ENCODE data around the gene MEIOB. TPM values are rescaled to one million over a fixed set of nuclear protein-coding genes. Genes with fewer than 3 reads are reported as not detected.

MEIOB gene
- total RNA-seq, 1 experiment from 2014 or later = 1.4 TPM

DNA sequence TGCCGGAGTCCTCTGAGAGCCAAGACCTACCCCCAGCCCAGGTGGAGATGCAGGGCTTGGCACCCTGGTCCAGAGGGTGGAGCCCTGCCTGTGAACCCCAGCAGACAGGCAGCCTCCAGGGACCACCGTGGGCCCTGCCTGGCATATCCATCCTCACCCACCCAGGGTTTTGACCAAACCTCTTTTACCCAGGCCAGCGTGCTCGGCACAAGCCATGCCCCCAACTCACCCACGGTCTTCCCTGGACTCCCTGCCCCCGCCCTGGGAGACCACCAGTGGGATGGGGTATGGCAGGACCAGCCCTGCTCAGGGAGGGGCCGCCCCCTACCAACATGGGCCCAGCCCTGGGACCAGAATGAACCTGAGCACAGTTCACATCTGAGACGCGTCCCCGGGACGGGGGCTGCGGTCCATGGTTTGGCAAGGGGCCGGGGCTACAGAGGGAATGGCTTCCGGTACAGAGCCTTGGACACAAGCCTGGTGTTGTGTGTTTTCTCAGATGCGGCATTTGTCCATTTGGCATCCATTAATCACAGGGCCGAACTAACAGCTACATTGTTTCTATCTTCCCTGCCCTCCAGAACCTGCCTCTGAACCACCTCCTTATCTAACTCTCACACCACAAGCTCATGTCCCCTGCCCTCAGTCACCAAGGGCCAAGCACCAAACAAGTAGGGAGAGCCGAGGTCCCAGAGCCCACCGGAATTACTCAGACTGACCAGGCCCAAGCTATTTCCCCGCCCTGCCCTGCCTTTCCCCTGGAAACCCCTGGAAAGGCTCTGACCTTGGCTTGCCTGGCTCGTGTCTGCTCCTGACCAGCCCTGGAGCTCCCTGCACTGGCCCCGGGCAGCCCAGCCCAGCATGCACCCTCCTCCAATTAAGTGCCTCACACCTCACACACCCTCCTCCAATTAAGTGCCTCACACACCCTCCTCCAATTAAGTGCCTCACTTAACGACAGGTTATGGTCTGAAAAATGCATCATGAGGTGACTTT lies 32.2 kb upstream of the MEIOB start (continued):
- TF ChIP-seq ZNF219 (CRISPR knock-in tag; IDR thresholded peaks at IDR 0.05; ENCODE audit: borderline replicate concordance) = no peak
- TF ChIP-seq SMAD4 (CRISPR knock-in tag; IDR thresholded peaks at IDR 0.05) = no peak

DNA sequence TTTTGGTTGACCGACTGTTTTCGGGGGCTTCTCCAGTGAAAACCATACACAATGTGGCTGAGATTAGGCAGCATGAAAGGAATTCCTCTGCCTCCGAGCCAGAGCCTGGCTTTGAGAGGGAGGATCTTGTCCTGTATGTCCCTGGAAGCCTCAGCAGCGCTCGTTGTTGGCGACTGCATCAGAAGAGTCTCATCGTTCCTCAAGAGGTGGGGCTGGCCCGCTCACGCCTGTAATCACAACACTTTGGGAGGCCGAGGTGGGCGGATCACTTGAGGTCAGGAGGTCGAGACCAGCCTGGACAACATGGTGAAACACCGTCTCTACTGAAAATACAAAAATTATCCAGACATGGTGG lies 31.2 kb upstream of the MEIOB start:
- H3K36me3 Mint-ChIP-seq = no peaks in the 10 kb centered on the region
- no peak for ATAC-seq

DNA sequence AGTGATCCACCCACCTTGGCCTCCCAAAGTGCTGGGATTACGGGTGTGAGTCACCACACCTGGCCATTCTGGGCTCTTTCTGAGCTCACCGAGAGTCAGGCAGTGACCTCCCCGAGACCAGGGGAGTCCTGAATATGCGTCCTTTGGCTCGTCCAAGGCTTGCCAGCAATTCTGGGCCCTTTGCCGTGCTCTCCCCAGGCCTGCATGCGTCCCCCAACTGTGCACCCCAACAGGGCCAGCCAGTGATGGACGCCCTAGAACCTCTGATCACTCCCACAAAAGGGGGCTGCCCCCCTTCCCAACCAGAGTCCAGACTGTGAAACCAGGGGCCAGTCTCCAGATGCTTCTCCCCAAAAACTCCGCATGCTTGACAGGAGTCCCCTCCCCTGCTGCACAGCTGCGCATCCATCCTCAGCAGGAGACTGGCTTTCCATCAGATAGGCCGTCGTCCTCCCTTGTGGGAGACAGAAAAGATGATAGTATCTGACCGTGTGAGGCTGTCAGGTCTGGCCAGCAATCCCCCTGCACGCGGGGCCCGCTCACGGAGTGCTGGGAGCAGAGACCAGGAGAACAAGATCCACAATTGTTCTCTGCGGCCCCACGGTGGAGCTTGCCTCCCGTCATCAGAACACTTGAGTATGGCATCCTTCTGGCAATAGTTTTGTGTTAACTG lies 30.7 kb upstream of the MEIOB start:
- Mint-ChIP-seq H3K27ac (no peak overlapping the region), H3K27me3 (ENCODE audit: low read depth) (peaks cover 3% of the 10 kb centered on the region; the same call in 1 of the 2 replicates), H3K4me3 (no peak overlapping the region), H3K4me1 (0 out of 2 replicates have a peak, but pooled peaks cover 2% of the 10 kb centered on the region), H3K9me3 (no peaks in the 10 kb centered on the region), H3K36me3 (no peaks in the 10 kb centered on the region)
- ChIA-PET CTCF (interaction anchor here (0.8 to 1.0 kb wide), 2 partner anchors 21 to 26 kb away, joined by 3 to 7 read pairs; no protein-coding TSS in a partner anchor), POLR2A (no interaction called here)
- TF ChIP-seq, protein P1, sequence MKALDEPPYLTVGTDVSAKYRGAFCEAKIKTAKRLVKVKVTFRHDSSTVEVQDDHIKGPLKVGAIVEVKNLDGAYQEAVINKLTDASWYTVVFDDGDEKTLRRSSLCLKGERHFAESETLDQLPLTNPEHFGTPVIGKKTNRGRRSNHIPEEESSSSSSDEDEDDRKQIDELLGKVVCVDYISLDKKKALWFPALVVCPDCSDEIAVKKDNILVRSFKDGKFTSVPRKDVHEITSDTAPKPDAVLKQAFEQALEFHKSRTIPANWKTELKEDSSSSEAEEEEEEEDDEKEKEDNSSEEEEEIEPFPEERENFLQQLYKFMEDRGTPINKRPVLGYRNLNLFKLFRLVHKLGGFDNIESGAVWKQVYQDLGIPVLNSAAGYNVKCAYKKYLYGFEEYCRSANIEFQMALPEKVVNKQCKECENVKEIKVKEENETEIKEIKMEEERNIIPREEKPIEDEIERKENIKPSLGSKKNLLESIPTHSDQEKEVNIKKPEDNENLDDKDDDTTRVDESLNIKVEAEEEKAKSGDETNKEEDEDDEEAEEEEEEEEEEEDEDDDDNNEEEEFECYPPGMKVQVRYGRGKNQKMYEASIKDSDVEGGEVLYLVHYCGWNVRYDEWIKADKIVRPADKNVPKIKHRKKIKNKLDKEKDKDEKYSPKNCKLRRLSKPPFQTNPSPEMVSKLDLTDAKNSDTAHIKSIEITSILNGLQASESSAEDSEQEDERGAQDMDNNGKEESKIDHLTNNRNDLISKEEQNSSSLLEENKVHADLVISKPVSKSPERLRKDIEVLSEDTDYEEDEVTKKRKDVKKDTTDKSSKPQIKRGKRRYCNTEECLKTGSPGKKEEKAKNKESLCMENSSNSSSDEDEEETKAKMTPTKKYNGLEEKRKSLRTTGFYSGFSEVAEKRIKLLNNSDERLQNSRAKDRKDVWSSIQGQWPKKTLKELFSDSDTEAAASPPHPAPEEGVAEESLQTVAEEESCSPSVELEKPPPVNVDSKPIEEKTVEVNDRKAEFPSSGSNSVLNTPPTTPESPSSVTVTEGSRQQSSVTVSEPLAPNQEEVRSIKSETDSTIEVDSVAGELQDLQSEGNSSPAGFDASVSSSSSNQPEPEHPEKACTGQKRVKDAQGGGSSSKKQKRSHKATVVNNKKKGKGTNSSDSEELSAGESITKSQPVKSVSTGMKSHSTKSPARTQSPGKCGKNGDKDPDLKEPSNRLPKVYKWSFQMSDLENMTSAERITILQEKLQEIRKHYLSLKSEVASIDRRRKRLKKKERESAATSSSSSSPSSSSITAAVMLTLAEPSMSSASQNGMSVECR (CRISPR knock-in tag; IDR thresholded peaks at IDR 0.05; ENCODE audit: borderline replicate concordance) = no peak
- TF ChIP-seq, protein P2, sequence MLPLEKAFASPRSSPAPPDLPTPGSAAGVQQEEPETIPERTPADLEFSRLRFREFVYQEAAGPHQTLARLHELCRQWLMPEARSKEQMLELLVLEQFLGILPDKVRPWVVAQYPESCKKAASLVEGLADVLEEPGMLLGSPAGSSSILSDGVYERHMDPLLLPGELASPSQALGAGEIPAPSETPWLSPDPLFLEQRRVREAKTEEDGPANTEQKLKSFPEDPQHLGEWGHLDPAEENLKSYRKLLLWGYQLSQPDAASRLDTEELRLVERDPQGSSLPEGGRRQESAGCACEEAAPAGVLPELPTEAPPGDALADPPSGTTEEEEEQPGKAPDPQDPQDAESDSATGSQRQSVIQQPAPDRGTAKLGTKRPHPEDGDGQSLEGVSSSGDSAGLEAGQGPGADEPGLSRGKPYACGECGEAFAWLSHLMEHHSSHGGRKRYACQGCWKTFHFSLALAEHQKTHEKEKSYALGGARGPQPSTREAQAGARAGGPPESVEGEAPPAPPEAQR (CRISPR knock-in tag; IDR thresholded peaks at IDR 0.05) = no peak
- TF ChIP-seq IRF2 (CRISPR knock-in tag; IDR thresholded peaks at IDR 0.05; ENCODE audit: borderline replicate concordance, low read depth) (no peak), ZNF416 (CRISPR knock-in tag; IDR thresholded peaks at IDR 0.05) (no peak), ETV6 (CRISPR knock-in tag; IDR thresholded peaks at IDR 0.05) (no peak)
- TF ChIP-seq, protein P3, sequence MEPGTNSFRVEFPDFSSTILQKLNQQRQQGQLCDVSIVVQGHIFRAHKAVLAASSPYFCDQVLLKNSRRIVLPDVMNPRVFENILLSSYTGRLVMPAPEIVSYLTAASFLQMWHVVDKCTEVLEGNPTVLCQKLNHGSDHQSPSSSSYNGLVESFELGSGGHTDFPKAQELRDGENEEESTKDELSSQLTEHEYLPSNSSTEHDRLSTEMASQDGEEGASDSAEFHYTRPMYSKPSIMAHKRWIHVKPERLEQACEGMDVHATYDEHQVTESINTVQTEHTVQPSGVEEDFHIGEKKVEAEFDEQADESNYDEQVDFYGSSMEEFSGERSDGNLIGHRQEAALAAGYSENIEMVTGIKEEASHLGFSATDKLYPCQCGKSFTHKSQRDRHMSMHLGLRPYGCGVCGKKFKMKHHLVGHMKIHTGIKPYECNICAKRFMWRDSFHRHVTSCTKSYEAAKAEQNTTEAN (CRISPR knock-in tag; IDR thresholded peaks at IDR 0.05) = no peak
- TF ChIP-seq, protein P4, sequence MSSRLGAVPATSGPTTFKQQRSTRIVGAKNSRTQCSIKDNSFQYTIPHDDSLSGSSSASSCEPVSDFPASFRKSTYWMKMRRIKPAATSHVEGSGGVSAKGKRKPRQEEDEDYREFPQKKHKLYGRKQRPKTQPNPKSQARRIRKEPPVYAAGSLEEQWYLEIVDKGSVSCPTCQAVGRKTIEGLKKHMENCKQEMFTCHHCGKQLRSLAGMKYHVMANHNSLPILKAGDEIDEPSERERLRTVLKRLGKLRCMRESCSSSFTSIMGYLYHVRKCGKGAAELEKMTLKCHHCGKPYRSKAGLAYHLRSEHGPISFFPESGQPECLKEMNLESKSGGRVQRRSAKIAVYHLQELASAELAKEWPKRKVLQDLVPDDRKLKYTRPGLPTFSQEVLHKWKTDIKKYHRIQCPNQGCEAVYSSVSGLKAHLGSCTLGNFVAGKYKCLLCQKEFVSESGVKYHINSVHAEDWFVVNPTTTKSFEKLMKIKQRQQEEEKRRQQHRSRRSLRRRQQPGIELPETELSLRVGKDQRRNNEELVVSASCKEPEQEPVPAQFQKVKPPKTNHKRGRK (CRISPR knock-in tag; IDR thresholded peaks at IDR 0.05; ENCODE audit: borderline replicate concordance) = no peak
- TF ChIP-seq, protein P5, sequence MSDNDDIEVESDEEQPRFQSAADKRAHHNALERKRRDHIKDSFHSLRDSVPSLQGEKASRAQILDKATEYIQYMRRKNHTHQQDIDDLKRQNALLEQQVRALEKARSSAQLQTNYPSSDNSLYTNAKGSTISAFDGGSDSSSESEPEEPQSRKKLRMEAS (CRISPR knock-in tag; IDR thresholded peaks at IDR 0.05) = no peak
- no peak for DNase-seq (ENCODE audit: low spot score)
- ATAC-seq = no peak

More for the DNA sequence above, 31.2 kb upstream of the MEIOB start:
- CTCF ChIA-PET = interaction anchor here (0.8 kb wide), 1 partner anchor 26 kb away, joined by 3 read pairs; no protein-coding TSS in a partner anchor
- Mint-ChIP-seq H3K27me3 (ENCODE audit: low read depth) (peaks cover 3% of the 10 kb centered on the region; the same call in 1 of the 2 replicates), H3K9me3 (no peaks in the 10 kb centered on the region), H3K4me3 (no peak overlapping the region), H3K4me1 (0 out of 2 replicates have a peak, but pooled peaks cover 2% of the 10 kb centered on the region), H3K27ac (no peak overlapping the region)
- TF ChIP-seq ETV6 (CRISPR knock-in tag; IDR thresholded peaks at IDR 0.05) = no peak
- TF ChIP-seq, protein P6, sequence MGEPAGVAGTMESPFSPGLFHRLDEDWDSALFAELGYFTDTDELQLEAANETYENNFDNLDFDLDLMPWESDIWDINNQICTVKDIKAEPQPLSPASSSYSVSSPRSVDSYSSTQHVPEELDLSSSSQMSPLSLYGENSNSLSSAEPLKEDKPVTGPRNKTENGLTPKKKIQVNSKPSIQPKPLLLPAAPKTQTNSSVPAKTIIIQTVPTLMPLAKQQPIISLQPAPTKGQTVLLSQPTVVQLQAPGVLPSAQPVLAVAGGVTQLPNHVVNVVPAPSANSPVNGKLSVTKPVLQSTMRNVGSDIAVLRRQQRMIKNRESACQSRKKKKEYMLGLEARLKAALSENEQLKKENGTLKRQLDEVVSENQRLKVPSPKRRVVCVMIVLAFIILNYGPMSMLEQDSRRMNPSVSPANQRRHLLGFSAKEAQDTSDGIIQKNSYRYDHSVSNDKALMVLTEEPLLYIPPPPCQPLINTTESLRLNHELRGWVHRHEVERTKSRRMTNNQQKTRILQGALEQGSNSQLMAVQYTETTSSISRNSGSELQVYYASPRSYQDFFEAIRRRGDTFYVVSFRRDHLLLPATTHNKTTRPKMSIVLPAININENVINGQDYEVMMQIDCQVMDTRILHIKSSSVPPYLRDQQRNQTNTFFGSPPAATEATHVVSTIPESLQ (CRISPR knock-in tag; IDR thresholded peaks at IDR 0.05) = no peak
- TF ChIP-seq, protein P7, sequence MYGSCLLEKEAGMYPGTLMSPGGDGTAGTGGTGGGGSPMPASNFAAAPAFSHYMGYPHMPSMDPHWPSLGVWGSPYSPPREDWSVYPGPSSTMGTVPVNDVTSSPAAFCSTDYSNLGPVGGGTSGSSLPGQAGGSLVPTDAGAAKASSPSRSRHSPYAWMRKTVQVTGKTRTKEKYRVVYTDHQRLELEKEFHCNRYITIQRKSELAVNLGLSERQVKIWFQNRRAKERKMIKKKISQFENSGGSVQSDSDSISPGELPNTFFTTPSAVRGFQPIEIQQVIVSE (CRISPR knock-in tag; IDR thresholded peaks at IDR 0.05; ENCODE audit: borderline replicate concordance) = no peak
- TF ChIP-seq FOXJ3 (CRISPR knock-in tag; IDR thresholded peaks at IDR 0.05; ENCODE audit: borderline replicate concordance) = no peak
- no peak for TF ChIP-seq ZNF232 (CRISPR knock-in tag; IDR thresholded peaks at IDR 0.05)
- TF ChIP-seq GTF2I (CRISPR knock-in tag; conservative IDR thresholded peaks at IDR 0.05) = no peak
- no peak for TF ChIP-seq FOXK1 (CRISPR knock-in tag; IDR thresholded peaks at IDR 0.05)
- no peak for DNase-seq (ENCODE audit: low spot score)
- POLR2A ChIA-PET = no interaction called here
